ENCODE data around the gene S100A3.
"Not testable (repeated sequence)": the region's sequence is repeated elsewhere in the genome, so short reads cannot be mapped to it uniquely, and the experiment has no call there.

S100A3 gene

GRCh38 chr1:153563991-153564390 lies 14.9 kb upstream of the S100A3 start:
- no peak for DNase-seq (ENCODE audit: low spot score)
- TF ChIP-seq, protein P1, sequence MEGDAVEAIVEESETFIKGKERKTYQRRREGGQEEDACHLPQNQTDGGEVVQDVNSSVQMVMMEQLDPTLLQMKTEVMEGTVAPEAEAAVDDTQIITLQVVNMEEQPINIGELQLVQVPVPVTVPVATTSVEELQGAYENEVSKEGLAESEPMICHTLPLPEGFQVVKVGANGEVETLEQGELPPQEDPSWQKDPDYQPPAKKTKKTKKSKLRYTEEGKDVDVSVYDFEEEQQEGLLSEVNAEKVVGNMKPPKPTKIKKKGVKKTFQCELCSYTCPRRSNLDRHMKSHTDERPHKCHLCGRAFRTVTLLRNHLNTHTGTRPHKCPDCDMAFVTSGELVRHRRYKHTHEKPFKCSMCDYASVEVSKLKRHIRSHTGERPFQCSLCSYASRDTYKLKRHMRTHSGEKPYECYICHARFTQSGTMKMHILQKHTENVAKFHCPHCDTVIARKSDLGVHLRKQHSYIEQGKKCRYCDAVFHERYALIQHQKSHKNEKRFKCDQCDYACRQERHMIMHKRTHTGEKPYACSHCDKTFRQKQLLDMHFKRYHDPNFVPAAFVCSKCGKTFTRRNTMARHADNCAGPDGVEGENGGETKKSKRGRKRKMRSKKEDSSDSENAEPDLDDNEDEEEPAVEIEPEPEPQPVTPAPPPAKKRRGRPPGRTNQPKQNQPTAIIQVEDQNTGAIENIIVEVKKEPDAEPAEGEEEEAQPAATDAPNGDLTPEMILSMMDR (IDR thresholded peaks at IDR 0.05; ENCODE audit: borderline replicate concordance, control extremely low read depth, extremely low read depth, insufficient read depth, missing control alignments), result no peak
- in situ Hi-C loops (cut with MboI; ENCODE audit: low sequenced_read_pairs, unreplicated experiment), result no loop called here

DNA sequence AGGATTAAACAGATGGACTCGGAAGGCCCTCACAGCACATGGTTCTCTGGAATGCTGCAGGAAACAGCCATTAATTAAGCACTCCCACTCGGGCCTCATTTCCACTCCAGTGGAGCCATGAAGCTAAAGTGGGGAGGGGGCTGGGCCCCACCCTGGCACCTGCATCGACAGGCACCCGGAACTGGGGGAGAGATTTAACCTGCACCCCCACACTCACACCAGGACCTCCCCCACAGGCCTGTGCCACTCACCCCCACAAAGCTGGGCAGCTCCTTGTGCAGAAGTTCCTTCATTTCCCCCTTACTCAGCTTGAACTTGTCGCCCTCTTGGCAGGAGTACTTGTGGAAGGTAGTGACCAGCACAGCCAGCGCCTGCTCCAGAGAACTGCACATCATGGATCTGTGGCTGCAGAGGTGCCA lies 14.4 kb upstream of the S100A3 start:
- no peak for DNase-seq (ENCODE audit: low spot score)
- in situ Hi-C loops (cut with MboI; ENCODE audit: low sequenced_read_pairs, unreplicated experiment), result no loop called here

DNA sequence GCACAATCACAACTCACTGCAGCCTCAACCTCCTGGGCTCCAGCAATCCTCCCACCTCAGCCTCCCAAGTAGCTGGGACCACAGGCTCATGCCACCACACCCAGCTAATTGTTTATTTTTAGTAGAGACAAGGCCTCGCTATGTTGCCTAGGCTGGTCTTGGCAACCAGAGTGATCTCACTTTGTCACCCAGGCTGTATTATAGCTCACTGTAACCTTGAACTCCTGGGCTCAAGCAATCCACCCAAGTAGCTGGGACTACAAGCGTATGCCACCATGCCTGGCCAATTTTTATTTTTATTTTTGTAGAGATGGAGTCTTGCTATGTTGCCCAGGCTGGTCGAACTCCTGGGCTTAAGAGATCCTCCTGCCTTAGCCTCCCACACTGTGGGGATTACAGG lies 13.0 kb upstream of the S100A3 start:
- DNase-seq (ENCODE audit: low spot score); in situ Hi-C loops (cut with MboI; ENCODE audit: low sequenced_read_pairs, unreplicated experiment): not testable (repeated sequence)

More for the DNA sequence above, 14.4 kb upstream of the S100A3 start:
- TF ChIP-seq, protein P1 (IDR thresholded peaks at IDR 0.05; ENCODE audit: borderline replicate concordance, control extremely low read depth, extremely low read depth, insufficient read depth, missing control alignments), result no peak

DNA sequence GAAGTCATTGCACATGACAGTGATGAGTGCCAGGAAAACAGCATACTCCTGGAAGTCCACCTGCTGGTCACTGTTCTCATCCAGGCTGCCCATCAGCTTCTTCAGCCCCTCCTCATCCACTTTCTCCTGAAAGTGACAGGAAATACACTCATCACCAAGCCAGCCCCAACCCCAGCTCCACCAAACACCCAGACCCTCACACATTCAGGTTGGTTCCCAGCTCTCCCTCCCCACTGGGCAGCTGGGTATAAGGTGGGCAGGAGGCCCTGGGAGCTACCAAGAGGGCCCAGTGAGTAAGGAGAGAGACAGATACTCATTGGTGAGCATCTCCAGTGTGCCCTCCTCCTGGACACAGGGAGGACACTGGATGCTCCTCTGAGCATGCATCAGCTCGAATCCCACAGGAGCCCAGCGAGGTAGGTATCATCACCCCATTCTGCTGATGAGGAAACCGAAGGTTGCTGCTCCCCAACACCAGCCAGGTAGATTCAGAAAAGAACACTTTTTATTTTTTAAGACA lies 12.5 kb upstream of the S100A3 start:
- DNase-seq (ENCODE audit: low spot score), result no peak
- in situ Hi-C loops (cut with MboI; ENCODE audit: low sequenced_read_pairs, unreplicated experiment), result no loop called here
- TF ChIP-seq, protein P1 (IDR thresholded peaks at IDR 0.05; ENCODE audit: borderline replicate concordance, control extremely low read depth, extremely low read depth, insufficient read depth, missing control alignments), result no peak

- TF ChIP-seq, protein P1 (IDR thresholded peaks at IDR 0.05; ENCODE audit: borderline replicate concordance, control extremely low read depth, extremely low read depth, insufficient read depth, missing control alignments), result no peak
- in situ Hi-C loops (cut with MboI; ENCODE audit: low sequenced_read_pairs, unreplicated experiment), result no loop called here
- no peak for DNase-seq (ENCODE audit: low spot score)
Measured at GRCh38 chr1:153560771-153561465, 11.9 kb upstream of the S100A3 start.

DNA sequence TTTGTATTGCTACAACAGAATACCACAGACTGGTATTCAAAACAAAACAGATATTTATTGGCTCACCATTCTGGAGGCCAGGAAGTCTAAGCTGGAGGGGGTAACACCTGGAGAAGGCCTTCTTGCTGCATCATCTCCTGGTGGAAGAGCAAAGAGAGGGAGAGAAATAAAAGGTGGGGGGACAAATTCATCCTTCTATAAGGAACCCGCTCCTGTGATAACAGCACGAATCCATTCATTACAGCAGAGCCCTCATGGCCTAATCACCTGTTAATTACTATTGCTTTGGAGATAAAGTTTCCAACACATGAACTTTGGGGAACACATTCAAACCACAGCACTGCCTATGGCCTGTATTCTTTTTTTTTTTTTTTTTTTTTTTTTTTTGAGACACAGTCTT lies 11.2 kb upstream of the S100A3 start:
- TF ChIP-seq, protein P1 (IDR thresholded peaks at IDR 0.05; ENCODE audit: borderline replicate concordance, control extremely low read depth, extremely low read depth, insufficient read depth, missing control alignments), result no peak
- in situ Hi-C loops (cut with MboI; ENCODE audit: low sequenced_read_pairs, unreplicated experiment), result no loop called here
- no peak for DNase-seq (ENCODE audit: low spot score)

DNA sequence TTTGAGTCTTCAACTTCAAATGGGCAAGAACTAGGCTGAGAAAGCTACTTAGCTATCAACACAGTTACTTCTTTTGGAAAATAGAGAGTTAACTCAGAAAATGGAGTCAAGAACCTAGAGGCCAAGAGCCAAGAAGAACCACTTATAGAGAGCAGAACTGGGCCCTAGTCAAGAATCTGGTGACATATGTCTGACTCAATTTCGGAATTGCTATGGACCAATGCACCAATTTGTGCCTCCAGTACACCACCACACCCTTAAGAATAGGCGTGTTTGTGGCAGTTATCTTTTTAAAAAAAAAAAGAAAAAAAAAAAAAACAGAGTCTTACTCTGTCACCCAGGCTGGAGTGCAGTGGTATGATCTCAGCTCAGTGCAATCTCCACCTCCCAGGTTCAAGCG lies 8.8 kb upstream of the S100A3 start:
- no peak for DNase-seq (ENCODE audit: low spot score)
- in situ Hi-C loops (cut with MboI; ENCODE audit: low sequenced_read_pairs, unreplicated experiment), result no loop called here

More for the DNA sequence above, 8.8 kb upstream of the S100A3 start:
- TF ChIP-seq, protein P1 (IDR thresholded peaks at IDR 0.05; ENCODE audit: borderline replicate concordance, control extremely low read depth, extremely low read depth, insufficient read depth, missing control alignments), result no peak

All from GM13976 (cell line).